OCI-LY7 (cell line): ENCODE data around the gene KCNQ1. TPM values are rescaled to one million over a fixed set of nuclear protein-coding genes. Genes with fewer than 3 reads are reported as not detected.
"Not testable (repeated sequence)": the region's sequence is repeated elsewhere in the genome, so short reads cannot be mapped to it uniquely, and the experiment has no call there.

Experiments
- BruUV-seq: library from RNA; stranded (reverse); fragments of 400-500 nt; replicated peaks from 2 replicates; lab custom pipeline; 2021; lab: Mats Ljungman, UMichigan
- CTCF ChIA-PET: fragments of 300-600 bp; sonication (Branson Sonifier 250); formaldehyde crosslinking; loops from one replicate; lab custom pipeline; 2022; ENCODE audit warnings: antibody characterized with exemption; ENCODE audit not compliant: unreplicated experiment; lab: Charles Lee
- POLR2A ChIA-PET: fragments of 300-600 bp; sonication (Branson Sonifier 250); formaldehyde crosslinking; loops from one replicate; lab custom pipeline; 2022; ENCODE audit warnings: antibody characterized with exemption; lab: Charles Lee
- DNase-seq: peaks from one replicate; pipeline ENCODE4 v3.0.0-alpha.2; 2015; ENCODE audit warnings: low spot score
- H2AFZ ChIP-seq: fragments of 200-600 bp; sonication (generic), shearing (Covaris generic); 2 replicates; pipeline ENCODE4 v1.6.1; 2014; ENCODE audit warnings: mild to moderate bottlenecking, antibody characterized with exemption, low read length, moderate library complexity
- H3K27ac ChIP-seq: fragments of 200-600 bp; sonication (generic); 2 replicates; pipeline ENCODE4 v1.5.1; 2014; ENCODE audit warnings: mixed run types, low read depth, mild to moderate bottlenecking, moderate library complexity, low read length, inconsistent platforms; ENCODE audit not compliant: poor library complexity, severe bottlenecking
- H3K36me3 ChIP-seq: fragments of 200-600 bp; sonication (generic); 2 replicates; pipeline ENCODE4 v1.6.1; 2014; ENCODE audit warnings: mild to moderate bottlenecking, antibody characterized with exemption, low read length, moderate library complexity, mixed read lengths; ENCODE audit not compliant: insufficient read depth
- H3K4me1 ChIP-seq: fragments of 200-600 bp; sonication (generic); 2 replicates; pipeline ENCODE4 v1.5.1; 2014; ENCODE audit warnings: mild to moderate bottlenecking, low read length; ENCODE audit not compliant: insufficient read depth, poor library complexity, severe bottlenecking
- H3K4me2 ChIP-seq: fragments of 200-600 bp; sonication (generic); 2 replicates; pipeline ENCODE4 v1.6.1; 2014; ENCODE audit warnings: mild to moderate bottlenecking, low read length
- H3K4me3 ChIP-seq: fragments of 200-600 bp; sonication (generic); 2 replicates; pipeline ENCODE4 v1.5.1; 2014; ENCODE audit warnings: mild to moderate bottlenecking, low read depth, low read length; ENCODE audit not compliant: poor library complexity, severe bottlenecking
- H3K79me2 ChIP-seq: fragments of 200-600 bp; sonication (generic); 2 replicates; pipeline ENCODE4 v1.6.1; 2016; ENCODE audit warnings: low read depth, mild to moderate bottlenecking, low read length, moderate library complexity, mixed read lengths; ENCODE audit not compliant: insufficient read depth
- H3K9me2 ChIP-seq: fragments of 200-600 bp; sonication (generic); 2 replicates; pipeline ENCODE4 v1.6.1; 2016; ENCODE audit warnings: mild to moderate bottlenecking, low read length, mixed read lengths; ENCODE audit not compliant: insufficient read depth
- H3K9me3 ChIP-seq: fragments of 200-600 bp; sonication (generic); 2 replicates; pipeline ENCODE4 v1.6.1; 2014; ENCODE audit warnings: mild to moderate bottlenecking, mixed run types, low read length, mixed read lengths
- H4K20me1 ChIP-seq: fragments of 200-600 bp; sonication (generic); 2 replicates; pipeline ENCODE4 v1.6.1; 2014; ENCODE audit warnings: mild to moderate bottlenecking, antibody characterized with exemption, low read length, moderate library complexity, mixed read lengths; ENCODE audit not compliant: insufficient read depth
- CTCF ChIP-seq: fragments of 200-600 bp; sonication (generic); conservative IDR thresholded peaks from 2 replicates; pipeline ENCODE4 v1.5.1; 2014; ENCODE audit warnings: mild to moderate bottlenecking, antibody characterized with exemption, low read length, moderate library complexity, mixed read lengths
- EZH2phosphoT487 ChIP-seq: fragments of 200-600 bp; sonication (generic); IDR thresholded peaks from 2 replicates; pipeline ENCODE4 v1.6.1; 2018; ENCODE audit warnings: low read depth, borderline replicate concordance, mild to moderate bottlenecking, mixed run types, antibody characterized with exemption, low read length, moderate library complexity, mixed read lengths
- intact Hi-C: fragments of 100-400 bp; cut with micrococcal nuclease; formaldehyde crosslinking; loops from one replicate; pipeline ENCODE4 v1.10.0; 2022; ENCODE audit not compliant: unreplicated experiment
- total RNA-seq, 2 experiments: library from RNA; depleted of rRNA in 1 of 2; stranded (reverse); fragments of >200 nt in 1 of 2; shearing (Covaris generic) in 1 of 2; gene quantifications; 2 replicates each; pipeline ENCODE4 v1.2.3, GENCODE V29; 2014 to 2022

KCNQ1 gene
- total RNA-seq, 2 experiments from 2014 or later: 0.22 to 1.3 TPM

GRCh38 chr11:2630679-2631078, 185.9 kb downstream of the KCNQ1 start:
- ChIA-PET POLR2A (no interaction called here), CTCF (no interaction called here)
- Histone ChIP-seq H4K20me1 (no peaks in the 10 kb centered on the region), H3K4me3 (no peak overlapping the region), H3K79me2 (no peaks in the 10 kb centered on the region), H3K9me2 (no peaks in the 10 kb centered on the region), H3K4me1 (no peaks in the 10 kb centered on the region), H2AFZ (no peak overlapping the region), H3K4me2 (no peak overlapping the region), H3K36me3 (no peaks in the 10 kb centered on the region), H3K9me3 (peaks cover 25% of the 10 kb centered on the region), H3K27ac (no peak overlapping the region)
- no peak for DNase-seq
- TF ChIP-seq EZH2phosphoT487: no peak
- no peak for TF ChIP-seq CTCF
- no TSS peak for BruUV-seq
- intact Hi-C loops: no loop called here

GRCh38 chr11:2631161-2631560, 186.4 kb downstream of the KCNQ1 start:
- H2AFZ ChIP-seq: no peak overlapping the region
- no peaks in the 10 kb centered on the region for H3K4me1 ChIP-seq
- no peak overlapping the region for H3K4me3 ChIP-seq
- CTCF ChIA-PET: no interaction called here
- no peak overlapping the region for H3K4me2 ChIP-seq
- H3K9me2 ChIP-seq: no peaks in the 10 kb centered on the region
- H4K20me1 ChIP-seq: no peaks in the 10 kb centered on the region
- intact Hi-C loops: no loop called here
- no TSS peak for BruUV-seq
- H3K79me2 ChIP-seq: no peaks in the 10 kb centered on the region
- POLR2A ChIA-PET: no interaction called here
- H3K9me3 ChIP-seq: peaks cover 25% of the 10 kb centered on the region
- no peaks in the 10 kb centered on the region for H3K36me3 ChIP-seq
- DNase-seq: no peak
- TF ChIP-seq CTCF (no peak), EZH2phosphoT487 (no peak)
- H3K27ac ChIP-seq: no peak overlapping the region

- H3K27ac ChIP-seq, DNase-seq, POLR2A ChIA-PET, H3K4me1 ChIP-seq, H4K20me1 ChIP-seq, H3K36me3 ChIP-seq, H3K9me2 ChIP-seq, H3K4me3 ChIP-seq, BruUV-seq, CTCF ChIA-PET, H2AFZ ChIP-seq, H3K79me2 ChIP-seq, H3K4me2 ChIP-seq: not testable (repeated sequence)
- intact Hi-C loops: loop anchor here (2.0 kb wide), 1 partner anchor 19 kb away; no protein-coding TSS in a partner anchor
- H3K9me3 ChIP-seq: peaks cover 17% of the 10 kb centered on the region
Observed at GRCh38 chr11:2639763-2640162, 195.0 kb downstream of the KCNQ1 start.
